ENCODE measurements around the gene TNK2.
"Not testable (repeated sequence)": the region's sequence is repeated elsewhere in the genome, so short reads cannot be mapped to it uniquely, and the experiment has no call there.

Gene TNK2

DNA sequence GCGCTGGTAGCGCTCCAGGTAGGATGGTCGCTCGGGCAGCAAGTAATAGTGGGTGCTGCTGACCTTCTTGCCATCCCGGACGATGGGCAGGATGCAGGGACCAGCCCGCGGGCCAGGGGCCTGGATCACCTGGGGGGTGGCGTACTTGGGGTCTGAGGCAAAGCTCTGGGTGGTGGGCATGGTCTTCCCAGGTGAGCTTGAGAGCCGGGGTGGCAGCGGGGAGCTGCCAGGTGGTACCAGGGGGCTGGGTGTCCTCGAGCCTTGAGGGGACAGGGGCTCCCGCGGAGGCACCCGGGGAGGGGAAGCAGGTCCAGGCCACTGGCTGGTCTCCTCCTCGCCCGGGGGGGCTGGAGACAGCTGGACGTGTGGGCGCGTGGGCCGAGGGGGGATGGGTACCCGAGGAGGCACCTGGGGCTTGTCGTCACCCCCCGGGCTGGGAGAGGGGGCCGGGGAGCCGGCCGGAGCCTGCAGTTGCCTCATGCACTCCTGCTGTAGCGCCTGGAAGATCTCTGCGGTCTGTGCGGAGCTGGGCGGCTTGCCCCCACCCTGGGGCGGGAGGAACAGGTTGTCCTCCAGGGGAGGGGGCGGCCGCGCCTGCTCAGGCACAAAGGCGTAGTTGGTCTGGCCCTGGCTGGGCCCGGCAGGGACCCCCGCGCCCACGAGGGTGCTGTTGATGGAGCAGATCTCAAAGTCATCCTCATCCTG lies 40.6 kb downstream of the TNK2 start:
- DNase-seq, result no peak

DNA sequence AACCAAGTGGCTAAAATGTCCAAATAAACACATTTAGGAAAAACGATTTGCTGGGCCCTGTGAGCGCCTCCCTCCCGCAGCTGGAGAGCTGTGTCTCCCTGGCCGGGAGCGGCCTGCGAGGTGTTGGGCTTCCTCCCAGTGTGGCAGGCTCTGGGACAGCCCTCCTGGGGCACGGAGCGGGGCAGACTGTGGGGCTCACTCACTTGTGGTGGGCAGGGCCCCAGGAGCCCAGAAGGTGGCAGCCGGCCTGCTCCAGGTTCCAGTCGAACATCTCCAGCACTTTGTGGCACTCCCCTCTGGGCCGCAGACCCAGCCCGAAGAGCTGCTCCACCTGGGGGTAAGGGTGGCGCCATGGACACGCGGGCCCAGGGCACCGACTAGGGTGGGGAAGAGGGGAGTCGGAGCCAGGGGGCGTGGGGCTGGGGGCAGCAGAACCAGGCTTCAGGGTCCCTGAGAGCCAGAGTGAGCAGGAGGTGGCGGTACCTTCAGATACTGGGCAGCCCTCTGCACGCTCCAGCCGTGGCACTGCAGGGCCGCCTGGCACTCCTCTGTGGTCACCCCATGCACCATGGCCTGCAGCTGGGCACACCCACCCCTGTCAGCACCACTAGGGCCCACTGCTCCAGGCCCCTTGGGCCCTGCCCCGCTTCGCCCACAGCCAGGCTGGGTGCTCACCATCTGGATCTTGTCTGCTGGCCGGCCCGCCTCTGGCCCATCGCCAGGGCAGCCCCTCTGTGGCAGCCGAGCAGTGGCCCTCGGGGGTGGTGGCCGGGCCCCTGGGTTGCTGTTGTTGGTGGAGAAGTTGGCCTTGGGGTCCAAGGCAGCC lies 41.5 kb downstream of the TNK2 start:
- DNase-seq, result no peak

DNA sequence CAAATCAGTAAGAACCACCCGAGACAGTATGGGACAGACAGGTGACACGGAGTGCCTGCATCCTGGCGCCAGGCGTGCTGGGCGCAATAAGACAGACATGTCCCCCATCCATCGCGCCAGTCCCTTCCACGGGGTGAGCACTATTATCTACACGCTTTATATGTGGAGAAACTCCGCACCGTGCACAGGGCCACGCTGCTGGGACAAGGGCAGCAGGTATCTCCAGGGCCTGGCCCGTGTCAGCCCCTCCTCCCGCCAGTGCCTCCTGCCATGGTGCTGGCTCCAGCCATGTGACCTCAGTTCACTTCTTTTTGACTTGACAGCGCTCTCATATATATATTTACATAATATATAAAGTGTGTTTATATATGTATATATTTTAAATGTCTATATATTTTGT lies 42.6 kb downstream of the TNK2 start:
- no peak for DNase-seq

DNA sequence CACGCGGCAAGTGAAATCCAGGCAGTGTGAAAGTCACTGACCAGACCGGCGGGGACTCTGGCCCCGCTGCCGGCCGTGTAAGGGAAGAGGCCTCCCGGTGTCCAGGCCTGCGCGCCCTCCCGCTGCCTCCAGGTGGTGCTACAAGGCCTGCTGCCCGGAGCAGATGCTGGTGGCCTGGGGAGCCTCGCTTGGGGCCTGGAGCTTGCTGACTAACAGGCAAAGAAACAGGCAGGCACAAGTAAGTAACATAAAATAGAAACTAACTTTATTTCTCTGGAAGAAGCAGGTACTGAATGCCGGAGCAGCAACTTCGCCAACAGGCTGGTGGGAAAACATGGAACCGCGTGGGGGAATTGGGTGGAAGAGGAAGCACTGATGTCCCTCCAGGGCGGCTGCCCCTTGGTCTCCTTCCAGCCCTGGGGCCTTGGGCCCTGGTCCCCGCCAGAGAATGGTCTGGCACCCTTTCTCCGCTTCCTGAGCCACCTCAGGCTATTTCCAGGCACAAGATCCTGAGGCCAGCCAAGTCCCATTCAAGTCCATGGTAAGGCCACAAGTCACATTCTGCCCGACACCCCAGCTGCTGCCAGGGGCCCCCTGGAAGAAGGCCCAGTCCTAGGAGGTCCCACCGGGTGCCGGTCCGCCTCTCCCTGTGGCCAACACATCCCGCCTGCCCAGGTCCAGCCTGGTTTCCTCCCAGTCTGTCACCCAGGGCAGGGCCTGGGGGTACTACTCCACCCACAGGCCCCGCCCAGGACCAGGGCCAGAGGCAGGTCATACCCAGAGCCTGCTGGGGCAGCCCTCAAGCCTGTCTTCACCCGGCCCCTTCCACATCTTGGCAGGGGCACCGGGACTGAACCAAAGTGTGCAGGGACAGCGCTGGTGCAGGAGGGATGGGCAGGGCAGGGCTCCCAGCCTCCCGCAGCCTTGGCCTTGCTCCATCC lies 45.0 kb downstream of the TNK2 start:
- no peak for DNase-seq

DNA sequence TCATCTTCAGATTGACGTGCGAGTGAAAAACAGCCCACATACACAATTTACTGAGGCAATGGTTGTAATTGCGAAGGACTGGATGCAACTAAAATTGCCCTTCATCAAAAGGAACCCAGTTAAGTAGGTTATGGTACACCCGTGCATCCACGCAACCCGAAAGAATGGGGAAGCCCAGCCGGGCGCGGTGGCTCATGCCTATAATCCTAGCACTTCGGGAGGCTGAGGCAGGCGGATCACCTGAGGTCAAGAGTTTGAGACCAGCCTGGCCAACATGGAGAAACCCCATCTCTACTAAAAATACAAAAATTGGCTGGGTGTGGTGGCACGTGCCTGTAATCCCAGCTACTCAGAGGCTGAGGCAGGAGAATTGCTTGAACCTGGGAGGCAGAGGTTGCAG lies 46.0 kb downstream of the TNK2 start:
- not testable (repeated sequence) for DNase-seq

DNA sequence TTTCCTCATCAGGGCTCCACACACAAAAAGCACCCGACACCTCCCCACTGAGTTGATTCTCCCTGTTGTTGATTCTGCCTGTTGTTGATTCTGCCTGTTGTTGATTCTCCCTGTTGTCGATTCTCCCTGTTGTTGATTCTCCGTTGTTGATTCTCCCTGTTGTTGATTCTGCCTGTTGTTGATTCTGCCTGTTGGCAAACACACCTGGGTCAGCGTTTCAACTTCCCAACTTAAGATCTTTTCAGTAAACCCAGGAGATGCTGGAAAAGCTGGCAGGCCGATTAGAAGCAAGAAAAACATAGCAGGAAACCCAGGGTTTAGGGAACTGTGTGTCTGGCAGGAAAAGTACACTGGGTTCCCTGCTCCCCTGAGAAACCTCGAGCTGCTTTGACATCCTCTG lies 47.9 kb downstream of the TNK2 start:
- no peak for DNase-seq

DNA sequence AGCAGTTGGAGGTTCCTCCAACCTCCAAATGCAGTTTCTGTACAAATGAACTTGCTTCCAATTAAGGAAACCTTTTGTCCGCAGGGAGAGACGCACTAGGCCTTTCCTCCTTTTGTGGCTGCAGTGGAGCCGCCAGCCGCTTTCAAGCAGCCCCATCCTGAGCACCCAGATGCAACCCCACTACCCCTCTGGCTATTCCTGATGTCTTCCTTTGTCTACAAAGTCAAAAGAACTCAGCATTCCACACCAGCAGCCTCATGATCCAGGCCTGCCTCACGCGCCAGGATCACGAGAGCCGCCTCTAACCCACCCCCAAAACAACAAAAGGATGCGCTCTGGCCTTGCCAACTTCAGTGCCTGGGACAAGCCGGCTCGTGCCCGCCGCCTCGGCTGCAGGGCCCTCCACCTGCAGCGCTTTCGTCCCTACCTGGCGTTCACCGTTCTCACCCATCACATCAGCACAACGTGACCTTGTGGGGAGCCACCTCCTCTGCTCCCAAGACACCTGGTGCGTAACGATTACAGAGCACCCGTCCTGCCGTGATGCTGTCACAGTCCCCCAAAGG lies 48.4 kb downstream of the TNK2 start:
- no peak for DNase-seq

DNA sequence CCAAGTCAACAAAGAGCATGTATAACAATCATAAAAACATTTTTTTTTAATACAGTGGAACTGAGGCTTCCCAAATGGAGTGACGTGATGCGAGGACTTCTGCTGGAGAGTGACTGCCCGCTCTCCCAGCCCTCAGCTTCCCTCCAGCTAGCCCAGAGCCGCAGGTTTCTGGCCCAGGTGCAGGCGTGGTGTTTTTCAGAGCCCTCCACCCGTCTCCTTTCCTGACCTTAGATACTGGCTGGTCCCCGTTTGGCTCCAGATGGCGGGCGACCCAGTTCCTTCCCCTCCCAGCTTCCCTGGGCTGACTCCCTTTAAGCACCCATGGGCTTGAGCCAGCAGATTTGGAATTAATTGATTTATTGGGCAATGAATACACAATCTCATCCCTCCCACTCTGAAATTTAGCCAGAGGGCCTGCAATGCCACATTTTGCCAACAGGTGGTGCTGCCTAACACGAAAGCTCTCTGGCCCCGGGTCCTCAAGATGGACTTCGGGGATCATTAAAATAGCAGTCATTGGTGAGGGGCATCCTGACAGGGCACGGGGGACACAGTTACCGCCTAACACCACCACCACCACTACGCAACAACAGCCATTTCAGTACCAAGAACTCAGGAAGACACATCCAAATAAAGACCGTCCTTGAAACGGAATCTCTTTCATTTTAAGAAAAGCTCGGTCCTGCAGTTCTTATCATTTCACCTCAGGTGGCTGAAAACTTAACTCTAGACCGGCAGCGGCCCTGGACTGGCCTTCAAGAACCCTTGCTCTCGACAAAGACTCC lies 49.1 kb downstream of the TNK2 start:
- peak; percentile 56 for DNase-seq

DNA sequence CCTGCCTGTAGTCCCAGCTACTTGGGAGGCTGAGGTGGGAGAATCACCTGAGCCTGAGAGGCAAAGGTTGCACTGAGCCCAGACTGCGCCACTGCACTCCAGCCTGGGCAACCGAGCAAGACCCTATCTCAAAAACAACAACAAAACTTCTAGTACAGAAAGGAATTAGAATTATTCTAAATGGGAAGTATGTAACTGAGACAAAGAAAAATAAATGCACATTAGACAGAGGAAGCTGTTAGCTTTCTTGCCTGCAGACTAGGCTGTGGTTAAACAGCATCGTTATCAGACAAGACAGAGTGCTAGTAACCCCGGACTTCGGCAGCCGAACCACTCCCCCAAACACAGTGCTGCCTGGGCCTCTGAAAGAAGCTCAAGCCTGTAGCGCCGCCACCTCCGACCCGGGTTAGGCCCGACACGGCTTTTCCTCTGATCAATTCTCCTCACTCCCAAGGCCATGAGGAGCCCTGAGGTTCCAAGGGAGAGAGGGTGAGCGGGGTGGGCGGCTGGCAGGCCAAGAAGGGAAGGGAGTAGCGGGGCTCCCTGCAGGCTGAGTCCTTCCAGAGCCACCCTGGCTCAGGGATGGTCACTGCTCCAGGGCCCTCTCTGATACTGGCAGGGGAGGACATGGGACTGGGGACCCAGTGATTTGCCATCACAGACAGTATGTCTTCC lies 51.8 kb downstream of the TNK2 start:
- DNase-seq, result no peak

DNA sequence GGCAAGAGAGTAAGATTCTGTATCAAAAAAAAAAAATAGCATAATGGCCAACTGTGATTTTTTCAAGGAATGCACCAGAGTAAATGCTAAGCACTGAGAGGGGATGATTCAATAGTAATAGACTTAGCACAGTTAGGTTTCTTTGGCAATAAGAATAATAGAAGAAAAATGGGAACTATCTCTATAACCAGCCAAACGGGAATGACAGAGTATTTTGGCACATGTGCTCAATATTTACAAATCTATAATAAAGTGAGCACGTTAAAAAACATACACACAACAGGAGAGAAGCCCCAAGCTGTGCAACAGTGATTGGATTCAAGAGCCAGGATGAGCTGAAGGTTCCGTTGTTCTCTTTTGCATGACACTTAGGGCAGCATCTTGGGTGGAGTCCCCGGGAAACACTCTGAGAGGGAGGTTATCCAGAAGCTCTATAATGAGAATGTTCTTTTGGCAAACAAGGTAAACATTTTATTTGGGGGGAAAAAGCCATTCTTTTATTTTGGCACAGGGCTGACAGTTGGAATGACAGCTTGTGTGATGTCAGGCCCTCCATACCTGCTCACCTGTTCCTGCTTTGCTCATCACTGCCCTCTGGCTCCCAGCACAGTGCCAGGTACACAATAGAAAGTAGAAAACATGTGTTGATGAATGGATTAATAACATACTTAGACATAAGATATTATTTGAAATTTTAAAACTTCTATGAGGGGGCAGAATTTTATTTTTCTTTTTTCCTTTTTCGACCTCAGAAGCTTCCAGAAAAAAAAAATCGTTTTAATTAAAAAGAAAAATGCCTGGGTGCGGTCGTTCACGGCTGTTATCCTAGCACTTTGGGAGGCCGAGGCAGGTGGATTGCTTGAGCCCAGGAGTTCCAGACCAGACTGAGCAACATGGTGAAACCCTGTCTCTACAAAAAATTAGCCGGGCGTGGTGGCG lies 52.6 kb downstream of the TNK2 start:
- DNase-seq, result no peak

DNA sequence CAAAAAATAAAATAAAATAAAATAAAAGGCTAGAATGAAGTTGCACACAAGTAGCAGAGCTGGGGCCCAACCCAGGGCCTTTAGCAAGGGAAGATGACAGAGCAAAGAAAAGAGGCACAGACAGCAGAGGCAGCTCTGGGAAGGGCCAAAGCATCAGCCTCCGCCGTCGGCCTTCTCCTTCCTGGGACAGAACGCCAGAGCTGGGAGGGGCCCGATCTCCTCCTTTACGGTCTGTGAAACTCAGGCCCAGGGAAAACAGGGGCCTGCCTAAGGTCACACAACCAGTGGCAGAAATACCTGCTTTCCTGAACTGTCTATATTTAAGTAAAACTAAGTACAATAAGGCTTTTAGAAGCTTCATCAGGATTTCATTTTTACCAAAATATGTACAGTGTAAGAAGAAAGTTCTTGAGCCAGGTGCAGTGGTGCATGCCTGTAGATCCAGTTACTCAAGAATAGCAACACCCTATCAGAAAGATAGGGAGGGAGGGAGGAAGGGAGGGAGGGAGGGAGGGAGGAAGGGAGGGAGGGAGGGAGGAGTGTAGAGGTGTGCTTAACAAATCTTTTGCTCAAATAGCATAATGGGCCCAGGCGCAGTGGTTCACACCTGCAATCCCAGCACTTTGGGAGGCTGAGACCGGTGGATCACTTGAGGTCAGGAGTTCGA lies 53.6 kb downstream of the TNK2 start:
- DNase-seq, result no peak

DNA sequence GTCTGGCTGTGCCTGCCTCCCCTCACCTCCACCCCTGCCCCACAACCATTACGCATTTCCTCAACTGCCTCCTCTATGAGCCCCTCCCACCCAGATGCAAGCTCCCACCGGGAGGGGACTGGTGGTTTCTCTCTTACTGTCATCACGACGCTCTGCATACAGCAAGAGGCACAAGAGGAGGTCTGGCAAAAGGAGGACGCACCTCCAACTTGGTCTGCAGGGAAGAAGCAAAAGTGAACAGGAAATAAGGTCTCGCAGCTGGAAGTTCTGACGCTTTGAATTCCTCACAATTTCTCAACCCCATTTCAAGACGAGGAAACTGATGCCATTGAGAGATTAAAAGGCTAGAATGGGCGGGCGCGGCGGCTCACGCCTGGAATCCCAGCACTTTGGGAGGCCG lies 54.4 kb downstream of the TNK2 start:
- DNase-seq, result no peak

DNA sequence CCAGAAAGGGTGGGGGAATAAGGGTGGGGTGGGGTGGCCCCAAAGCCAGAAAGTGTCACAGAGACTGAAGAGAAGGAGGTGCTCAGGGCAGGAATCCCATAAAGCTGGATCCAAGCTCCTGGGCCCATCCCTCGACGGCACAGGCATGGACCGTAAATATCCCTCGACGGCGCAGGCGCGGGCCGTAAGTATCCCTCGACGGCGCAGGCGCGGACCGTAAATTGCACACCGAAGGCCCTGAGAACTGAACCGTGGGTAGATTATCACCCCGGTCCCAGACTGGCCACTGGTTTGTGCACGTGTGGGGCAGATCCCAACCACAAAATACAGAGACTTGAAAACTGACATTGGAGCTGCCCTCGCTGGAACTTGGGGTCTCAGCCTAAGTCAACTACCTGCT lies 55.3 kb downstream of the TNK2 start:
- no peak for DNase-seq

DNA sequence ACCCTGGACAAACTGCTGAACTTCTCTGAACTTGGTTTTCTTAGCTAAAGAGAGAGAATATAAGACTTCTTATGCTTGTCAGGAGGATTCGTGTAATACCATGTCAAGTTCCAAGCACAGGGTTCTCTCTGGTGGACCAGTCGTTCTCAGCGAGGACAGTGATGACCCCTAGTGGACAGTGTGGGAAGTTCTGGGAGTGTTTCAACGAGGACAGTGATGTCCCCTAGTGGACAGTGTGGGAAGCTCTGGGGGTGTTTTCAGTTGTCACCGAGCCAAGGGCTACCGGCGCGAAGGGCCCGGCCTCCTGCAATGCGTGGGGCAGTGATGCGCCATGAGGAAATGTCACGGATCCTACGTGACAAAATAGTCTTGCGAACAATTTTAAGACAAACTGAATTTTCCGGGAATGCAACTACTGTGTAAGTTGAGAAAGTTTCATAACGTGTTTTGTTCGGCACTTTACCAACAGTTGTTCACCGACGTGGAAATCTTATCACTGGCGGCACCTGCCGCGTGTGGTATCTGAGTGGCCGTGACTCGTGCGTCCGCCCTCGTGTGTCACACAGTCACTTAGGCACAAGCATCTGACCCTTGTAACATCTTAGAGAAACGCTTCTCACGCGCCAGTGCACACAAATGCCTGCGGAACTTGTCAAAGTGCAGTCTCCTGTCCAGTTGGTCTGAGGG lies 57.4 kb downstream of the TNK2 start:
- peak; percentile 91 for DNase-seq

DNA sequence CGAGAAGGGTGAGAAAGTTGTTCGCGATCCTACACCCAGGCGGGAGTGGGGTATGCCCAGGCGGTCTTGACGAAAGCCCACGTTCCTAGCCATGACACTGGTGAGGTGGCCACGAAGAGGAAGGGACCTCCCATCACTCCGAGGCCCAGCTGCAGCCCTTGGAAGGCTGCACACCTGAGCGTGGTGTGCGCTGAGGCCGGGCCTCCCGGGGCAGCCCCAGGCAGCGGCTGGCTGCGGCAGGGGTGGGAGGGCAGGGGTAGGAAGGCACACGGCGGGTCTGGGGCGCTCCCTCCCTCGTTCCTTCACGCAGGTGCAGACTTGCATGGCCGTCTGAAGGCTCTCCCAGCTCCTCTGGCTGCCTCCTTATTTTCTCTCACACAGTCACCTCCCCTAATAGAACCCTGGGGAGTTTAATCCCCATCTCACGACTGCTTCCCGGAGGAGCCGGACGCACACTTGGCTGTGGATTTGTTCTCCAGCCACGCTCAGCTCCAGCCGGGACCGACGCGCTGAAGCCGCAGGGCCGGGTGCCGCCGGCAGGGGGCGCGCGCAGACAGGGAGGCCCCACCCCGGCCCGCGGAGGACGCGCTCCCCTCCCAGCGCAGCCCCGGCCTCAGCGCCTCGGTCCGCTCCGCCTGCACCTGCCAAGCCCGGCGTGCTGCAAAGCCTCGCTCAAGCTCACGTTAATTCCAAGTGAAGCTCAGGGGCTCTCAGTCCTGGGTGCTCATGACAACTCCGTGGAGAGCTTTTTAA lies 58.9 kb downstream of the TNK2 start:
- no peak for DNase-seq

DNA sequence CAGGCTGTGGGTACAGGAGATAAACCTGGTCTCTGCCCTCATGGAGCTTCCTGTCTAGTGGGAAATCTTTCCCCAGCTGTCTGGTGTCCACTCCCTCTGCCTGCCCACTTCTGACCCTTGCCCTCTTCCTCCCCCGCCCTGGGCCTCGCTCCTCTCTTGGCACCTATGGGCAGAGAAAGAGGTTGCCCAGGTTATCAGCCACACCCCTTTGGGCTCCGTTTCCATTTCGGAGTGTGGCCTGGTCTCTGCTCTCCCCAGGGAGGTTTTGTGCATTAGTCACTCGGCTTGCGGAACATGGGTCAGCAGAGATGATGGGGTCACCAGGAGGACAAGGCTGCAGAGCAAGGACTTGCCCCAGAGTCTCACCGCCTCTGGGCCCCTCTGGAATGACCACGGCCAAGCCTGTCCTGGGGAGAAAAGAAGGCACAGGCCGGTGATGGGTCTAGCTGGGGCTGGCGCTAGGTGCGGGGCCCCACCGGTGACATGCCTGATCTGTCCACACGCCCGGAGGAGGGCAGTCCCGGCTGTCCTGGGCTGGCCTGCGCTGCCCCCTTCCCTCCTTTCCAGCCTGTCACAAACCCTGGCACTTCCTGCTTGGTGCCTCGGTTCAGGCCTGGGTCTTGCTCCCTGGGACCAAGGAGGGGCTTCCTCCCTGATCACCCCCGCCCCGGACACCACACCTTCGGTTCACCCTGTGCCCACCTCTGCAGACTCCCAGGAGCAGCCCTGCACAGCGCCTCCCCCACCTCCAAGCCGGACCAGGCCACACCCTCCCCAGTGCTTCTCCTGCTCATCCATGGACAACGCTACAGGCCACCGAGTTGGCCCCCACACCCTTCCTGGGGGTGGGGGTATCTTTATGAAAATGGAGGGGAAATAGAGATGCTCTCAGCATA lies 61.0 kb downstream of the TNK2 start:
- DNase-seq, result no peak

DNA sequence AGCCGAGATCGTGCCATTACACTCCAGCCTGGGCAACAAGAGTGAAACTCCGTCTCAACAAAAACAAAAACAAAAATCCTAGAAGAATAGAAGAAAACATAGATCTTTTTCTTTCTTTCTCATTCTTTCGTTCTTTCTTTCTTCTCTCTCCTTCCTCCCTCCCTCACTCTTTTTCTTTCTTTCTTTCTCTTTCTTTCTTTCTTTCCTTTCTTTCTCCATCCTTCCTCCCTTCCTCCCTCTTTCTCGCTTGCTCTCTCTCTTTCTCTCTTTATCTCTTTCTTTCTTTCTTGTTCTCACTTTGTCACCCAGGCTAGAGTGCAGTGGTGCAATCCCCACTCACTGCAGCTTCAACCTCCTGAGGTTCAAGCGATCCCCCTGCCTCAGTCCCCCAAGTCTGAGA lies 62.9 kb downstream of the TNK2 start:
- no peak for DNase-seq

Data from NCI-H1105 (cell line).